HEK293T (cell line): ENCODE measurements around the gene SOX15.
A peak's percentile ranks its signal among the peaks of the same experiment; 100 is the strongest.

Experiments
- CTCF ChIA-PET: fragments of 350-600 bp; formaldehyde crosslinking; extraction: SDS; loops from one replicate; lab custom pipeline; 2021; ENCODE audit warnings: antibody characterized with exemption, inconsistent platforms; lab: Yijun Ruan, JAX
- POLR2A ChIA-PET: fragments of 350-600 bp; formaldehyde crosslinking; extraction: SDS; loops from one replicate; lab custom pipeline; 2020; ENCODE audit warnings: antibody characterized with exemption, inconsistent platforms; lab: Yijun Ruan, JAX
- DNase-seq: peaks from one replicate; pipeline ENCODE4 v3.0.0; 2012; ENCODE audit warnings: mixed read lengths; ENCODE audit errors: extremely low spot score
- ARNT ChIP-seq: fragments of 450-650 bp; IDR thresholded peaks from 2 replicates; pipeline ENCODE4 v1.6.1; 2017; ENCODE audit warnings: mild to moderate bottlenecking
- BHLHE40 ChIP-seq: fragments of 450-650 bp; IDR thresholded peaks from 2 replicates; pipeline ENCODE4 v1.6.1; 2016; ENCODE audit warnings: mild to moderate bottlenecking, moderate library complexity, borderline replicate concordance
- CTBP1 ChIP-seq: fragments of 450-650 bp; IDR thresholded peaks from 2 replicates; pipeline ENCODE4 v1.6.1; 2016; ENCODE audit warnings: borderline replicate concordance
- ELF4 ChIP-seq: fragments of 450-650 bp; IDR thresholded peaks from 2 replicates; pipeline ENCODE4 v1.6.1; 2017; ENCODE audit warnings: antibody characterized with exemption
- FOXA1 ChIP-seq: fragments of 450-650 bp; IDR thresholded peaks from 2 replicates; pipeline ENCODE4 v1.6.1; 2016; ENCODE audit warnings: mild to moderate bottlenecking
- FOXK2 ChIP-seq: fragments of 450-650 bp; IDR thresholded peaks from 2 replicates; pipeline ENCODE4 v1.6.1; 2016; ENCODE audit warnings: mild to moderate bottlenecking
- FOXM1 ChIP-seq: fragments of 450-650 bp; IDR thresholded peaks from 2 replicates; pipeline ENCODE4 v1.6.1; 2017; ENCODE audit warnings: mild to moderate bottlenecking, borderline replicate concordance
- HDGF ChIP-seq: fragments of 450-650 bp; IDR thresholded peaks from 2 replicates; pipeline ENCODE4 v1.6.1; 2017; ENCODE audit warnings: antibody characterized with exemption, borderline replicate concordance
- L3MBTL2 ChIP-seq: fragments of 450-650 bp; conservative IDR thresholded peaks from 2 replicates; pipeline ENCODE4 v1.6.1; 2016; ENCODE audit warnings: mild to moderate bottlenecking
- LEF1 ChIP-seq: fragments of 450-650 bp; IDR thresholded peaks from 2 replicates; pipeline ENCODE4 v1.6.1; 2017; ENCODE audit warnings: mild to moderate bottlenecking, borderline replicate concordance
- NFRKB ChIP-seq: fragments of 450-650 bp; IDR thresholded peaks from 2 replicates; pipeline ENCODE4 v1.6.1; 2016; ENCODE audit warnings: mild to moderate bottlenecking, moderate library complexity
- PKNOX1 ChIP-seq: fragments of 450-650 bp; IDR thresholded peaks from 2 replicates; pipeline ENCODE4 v1.6.1; 2016
- SP1 ChIP-seq: fragments of 450-650 bp; IDR thresholded peaks from 2 replicates; pipeline ENCODE4 v1.6.1; 2017
- SUZ12 ChIP-seq: fragments of 450-650 bp; IDR thresholded peaks from 2 replicates; pipeline ENCODE4 v1.6.1; 2016; ENCODE audit warnings: mild to moderate bottlenecking
- TARDBP ChIP-seq: fragments of 450-650 bp; IDR thresholded peaks from 2 replicates; pipeline ENCODE4 v1.6.1; 2016
- ZNF384 ChIP-seq: fragments of 450-650 bp; IDR thresholded peaks from 2 replicates; pipeline ENCODE4 v1.6.1; 2016

Gene SOX15

GRCh38 chr17:7548585-7549400 is 41.1 kb downstream of the SOX15 start, which contains the start of gene TNFSF12:
Gene TNFSF12, plus strand, starts transcription at chr17:7549058. Its CDS starts 96 bp downstream, at chr17:7549154.
- DNase-seq: peak; percentile 50
- ChIA-PET POLR2A (interaction anchor here (1.1 to 1.6 kb wide), 2 partner anchors 12 to 25 kb away, joined by 4 to 5 read pairs; no protein-coding TSS in a partner anchor), CTCF (interaction anchor here (2.0 kb wide), 1 partner anchor 12 kb away, joined by 6 read pairs; no protein-coding TSS in a partner anchor)
- TF ChIP-seq L3MBTL2 (peak; percentile 25; the same call in 1 of the 2 replicates), TARDBP (no peak)

GRCh38 chr17:7544911-7545310 is 45.0 kb downstream of the SOX15 start:
- DNase-seq: no peak
- CTCF ChIA-PET: no interaction called here
- no peak for TF ChIP-seq FOXA1
- no peak for TF ChIP-seq PKNOX1
- TF ChIP-seq TARDBP: no peak
- TF ChIP-seq BHLHE40: no peak
- no peak for TF ChIP-seq CTBP1
- no peak for TF ChIP-seq FOXM1
- TF ChIP-seq SUZ12: no peak
- no peak for TF ChIP-seq LEF1
- TF ChIP-seq ARNT: no peak
- TF ChIP-seq L3MBTL2: no peak
- TF ChIP-seq ELF4: no peak
- no peak for TF ChIP-seq NFRKB
- no peak for TF ChIP-seq HDGF
- POLR2A ChIA-PET: no interaction called here

GRCh38 chr17:7541074-7541621 is 48.7 kb downstream of the SOX15 start:
- POLR2A ChIA-PET: no interaction called here
- CTCF ChIA-PET: no interaction called here

DNA sequence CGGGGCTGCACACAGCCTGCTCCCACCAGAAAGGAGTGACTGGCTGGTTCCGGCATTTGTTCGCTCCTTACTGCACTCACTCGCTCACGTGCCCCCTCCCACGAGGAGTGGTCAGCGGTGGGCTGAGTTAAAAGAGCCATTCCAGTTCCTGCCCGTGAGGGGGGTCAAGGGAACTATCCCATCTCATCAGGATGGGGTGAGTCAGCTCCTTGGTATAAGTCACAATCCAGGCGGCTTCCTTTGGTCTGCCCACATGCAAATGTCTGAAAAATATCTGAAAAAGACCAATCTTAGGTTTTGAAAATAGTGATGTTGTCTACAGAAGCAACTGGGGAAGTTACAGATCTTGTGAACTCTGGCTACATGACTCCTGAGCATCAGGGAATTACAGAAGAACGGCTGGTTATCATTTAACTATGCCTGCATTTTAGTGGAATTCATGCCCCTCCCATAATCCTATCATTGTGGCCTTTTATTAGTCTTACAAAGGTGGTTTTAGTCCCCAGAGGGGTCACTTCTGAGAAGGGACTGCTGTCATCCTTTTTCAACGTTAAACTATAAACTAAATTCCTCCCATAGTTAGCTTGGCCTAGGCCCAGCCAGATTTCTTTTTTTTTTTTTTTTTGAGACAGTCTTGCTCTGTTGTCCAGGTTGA is 50.9 kb downstream of the SOX15 start:
- DNase-seq: no peak
- ChIA-PET CTCF (no interaction called here), POLR2A (no interaction called here)
- no peak for TF ChIP-seq ELF4
- TF ChIP-seq FOXM1: no peak
- no peak for TF ChIP-seq ZNF384

More at GRCh38 chr17:7541074-7541621, 48.7 kb downstream of the SOX15 start:
- DNase-seq: no peak
- no peak for TF ChIP-seq SP1
- TF ChIP-seq NFRKB: no peak
- TF ChIP-seq FOXA1: no peak
- TF ChIP-seq L3MBTL2: no peak
- no peak for TF ChIP-seq ELF4
- TF ChIP-seq LEF1: no peak
- TF ChIP-seq FOXK2: no peak
- no peak for TF ChIP-seq CTBP1
- TF ChIP-seq PKNOX1: no peak
- no peak for TF ChIP-seq BHLHE40
- TF ChIP-seq ZNF384: no peak
- TF ChIP-seq ARNT: no peak
- TF ChIP-seq SUZ12: no peak
- TF ChIP-seq FOXM1: no peak
- no peak for TF ChIP-seq HDGF
- TF ChIP-seq TARDBP: no peak
